Measurements from ENCODE around the gene B4GALT5.

DNA sequence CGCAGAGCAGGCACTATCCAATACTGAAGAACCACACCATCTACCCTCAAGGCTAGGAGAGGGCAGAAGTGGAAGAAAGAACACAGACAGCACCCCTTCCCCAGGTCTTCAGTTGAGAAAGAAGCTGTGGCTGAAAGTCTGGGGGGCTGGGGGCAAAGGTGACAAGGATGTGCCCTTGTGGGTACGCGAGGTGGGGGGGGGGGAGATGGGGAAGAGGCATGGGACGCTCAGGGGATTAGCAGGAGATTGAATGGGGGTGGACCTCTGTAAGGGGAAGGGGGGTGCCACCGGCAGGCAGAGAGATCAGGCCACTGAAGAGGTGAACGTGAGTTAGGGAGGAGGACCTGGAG is 1.1 kb downstream of the B4GALT5 start:
- TF ChIP-seq RFX5 (IDR thresholded peaks at IDR 0.05) (no peak), POLR2A (IDR thresholded peaks at IDR 0.05; ENCODE audit: low read length) (no peak; the same call in 1 of the 2 replicates), CHD4 (IDR thresholded peaks at IDR 0.05; ENCODE audit: borderline replicate concordance) (no peak), NR3C1 (IDR thresholded peaks at IDR 0.05) (no peak), HOXA7 (CRISPR knock-in tag; IDR thresholded peaks at IDR 0.05) (no peak), PBX3 (IDR thresholded peaks at IDR 0.05) (no peak), BHLHE40 (IDR thresholded peaks at IDR 0.05; ENCODE audit: low read depth, low read length) (no peak), EHMT2 (IDR thresholded peaks at IDR 0.05; ENCODE audit: low read depth) (no peak)
- TF ChIP-seq, protein P1, sequence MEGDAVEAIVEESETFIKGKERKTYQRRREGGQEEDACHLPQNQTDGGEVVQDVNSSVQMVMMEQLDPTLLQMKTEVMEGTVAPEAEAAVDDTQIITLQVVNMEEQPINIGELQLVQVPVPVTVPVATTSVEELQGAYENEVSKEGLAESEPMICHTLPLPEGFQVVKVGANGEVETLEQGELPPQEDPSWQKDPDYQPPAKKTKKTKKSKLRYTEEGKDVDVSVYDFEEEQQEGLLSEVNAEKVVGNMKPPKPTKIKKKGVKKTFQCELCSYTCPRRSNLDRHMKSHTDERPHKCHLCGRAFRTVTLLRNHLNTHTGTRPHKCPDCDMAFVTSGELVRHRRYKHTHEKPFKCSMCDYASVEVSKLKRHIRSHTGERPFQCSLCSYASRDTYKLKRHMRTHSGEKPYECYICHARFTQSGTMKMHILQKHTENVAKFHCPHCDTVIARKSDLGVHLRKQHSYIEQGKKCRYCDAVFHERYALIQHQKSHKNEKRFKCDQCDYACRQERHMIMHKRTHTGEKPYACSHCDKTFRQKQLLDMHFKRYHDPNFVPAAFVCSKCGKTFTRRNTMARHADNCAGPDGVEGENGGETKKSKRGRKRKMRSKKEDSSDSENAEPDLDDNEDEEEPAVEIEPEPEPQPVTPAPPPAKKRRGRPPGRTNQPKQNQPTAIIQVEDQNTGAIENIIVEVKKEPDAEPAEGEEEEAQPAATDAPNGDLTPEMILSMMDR (IDR thresholded peaks at IDR 0.05): no peak

Measured in A549 (cell line).